Ishikawa (cell line): Measurements from ENCODE around the gene TYRP1.

ENCODE experiments used
- CEBPB ChIP-seq: IDR thresholded peaks from 2 replicates; pipeline ENCODE4 v1.6.1; 2012
- CREB1 ChIP-seq: IDR thresholded peaks from 2 replicates; pipeline ENCODE4 v1.6.1; 2012; ENCODE audit warnings: low read depth
- EGR1 ChIP-seq: IDR thresholded peaks from 2 replicates; pipeline ENCODE4 v1.6.1; 2012
- EP300 ChIP-seq: IDR thresholded peaks from 2 replicates; pipeline ENCODE4 v1.6.1; 2012; ENCODE audit warnings: borderline replicate concordance
- FOXM1 ChIP-seq: IDR thresholded peaks from 2 replicates; pipeline ENCODE4 v1.6.1; 2012; ENCODE audit warnings: low read depth, borderline replicate concordance
- MAX ChIP-seq: IDR thresholded peaks from 2 replicates; pipeline ENCODE4 v1.6.1; 2012
- NFIC ChIP-seq: IDR thresholded peaks from 2 replicates; pipeline ENCODE4 v1.6.1; 2012
- RAD21 ChIP-seq: IDR thresholded peaks from 2 replicates; pipeline ENCODE4 v1.6.1; 2012; ENCODE audit warnings: low read depth
- TAF1 ChIP-seq: IDR thresholded peaks from 2 replicates; pipeline ENCODE4 v1.6.1; 2012; ENCODE audit warnings: low read depth, mild to moderate bottlenecking
- TCF12 ChIP-seq: IDR thresholded peaks from 2 replicates; pipeline ENCODE4 v1.6.1; 2012; ENCODE audit warnings: low read depth
- TEAD4 ChIP-seq: IDR thresholded peaks from 2 replicates; pipeline ENCODE4 v1.6.1; 2012
- YY1 ChIP-seq: IDR thresholded peaks from 2 replicates; pipeline ENCODE4 v1.6.1; 2012; ENCODE audit warnings: low read depth
- ZBTB7A ChIP-seq: IDR thresholded peaks from 2 replicates; pipeline ENCODE4 v1.6.1; 2012; ENCODE audit warnings: low read depth
- TF ChIP-seq, protein P1 (sequence below): IDR thresholded peaks from 2 replicates; pipeline ENCODE4 v1.6.1; 2012; ENCODE audit warnings: low read depth, mild to moderate bottlenecking

GRCh38 chr9:12652973-12653372 is 40.2 kb upstream of the TYRP1 start:
- TF ChIP-seq MAX: no peak
- TF ChIP-seq RAD21: no peak
- no peak for TF ChIP-seq CEBPB
- TF ChIP-seq TEAD4: no peak
- TF ChIP-seq, protein P1, sequence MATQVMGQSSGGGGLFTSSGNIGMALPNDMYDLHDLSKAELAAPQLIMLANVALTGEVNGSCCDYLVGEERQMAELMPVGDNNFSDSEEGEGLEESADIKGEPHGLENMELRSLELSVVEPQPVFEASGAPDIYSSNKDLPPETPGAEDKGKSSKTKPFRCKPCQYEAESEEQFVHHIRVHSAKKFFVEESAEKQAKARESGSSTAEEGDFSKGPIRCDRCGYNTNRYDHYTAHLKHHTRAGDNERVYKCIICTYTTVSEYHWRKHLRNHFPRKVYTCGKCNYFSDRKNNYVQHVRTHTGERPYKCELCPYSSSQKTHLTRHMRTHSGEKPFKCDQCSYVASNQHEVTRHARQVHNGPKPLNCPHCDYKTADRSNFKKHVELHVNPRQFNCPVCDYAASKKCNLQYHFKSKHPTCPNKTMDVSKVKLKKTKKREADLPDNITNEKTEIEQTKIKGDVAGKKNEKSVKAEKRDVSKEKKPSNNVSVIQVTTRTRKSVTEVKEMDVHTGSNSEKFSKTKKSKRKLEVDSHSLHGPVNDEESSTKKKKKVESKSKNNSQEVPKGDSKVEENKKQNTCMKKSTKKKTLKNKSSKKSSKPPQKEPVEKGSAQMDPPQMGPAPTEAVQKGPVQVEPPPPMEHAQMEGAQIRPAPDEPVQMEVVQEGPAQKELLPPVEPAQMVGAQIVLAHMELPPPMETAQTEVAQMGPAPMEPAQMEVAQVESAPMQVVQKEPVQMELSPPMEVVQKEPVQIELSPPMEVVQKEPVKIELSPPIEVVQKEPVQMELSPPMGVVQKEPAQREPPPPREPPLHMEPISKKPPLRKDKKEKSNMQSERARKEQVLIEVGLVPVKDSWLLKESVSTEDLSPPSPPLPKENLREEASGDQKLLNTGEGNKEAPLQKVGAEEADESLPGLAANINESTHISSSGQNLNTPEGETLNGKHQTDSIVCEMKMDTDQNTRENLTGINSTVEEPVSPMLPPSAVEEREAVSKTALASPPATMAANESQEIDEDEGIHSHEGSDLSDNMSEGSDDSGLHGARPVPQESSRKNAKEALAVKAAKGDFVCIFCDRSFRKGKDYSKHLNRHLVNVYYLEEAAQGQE: no peak
- TF ChIP-seq TCF12: no peak
- TF ChIP-seq YY1: no peak
- TF ChIP-seq CREB1: no peak
- TF ChIP-seq FOXM1: no peak
- TF ChIP-seq EP300: no peak
- no peak for TF ChIP-seq TAF1
- no peak for TF ChIP-seq EGR1
- no peak for TF ChIP-seq ZBTB7A
- no peak for TF ChIP-seq NFIC
